ENCODE data around the gene CFAP97D1.
"Not testable (repeated sequence)": the region's sequence is repeated elsewhere in the genome, so short reads cannot be mapped to it uniquely, and the experiment has no call there.

Gene CFAP97D1

DNA sequence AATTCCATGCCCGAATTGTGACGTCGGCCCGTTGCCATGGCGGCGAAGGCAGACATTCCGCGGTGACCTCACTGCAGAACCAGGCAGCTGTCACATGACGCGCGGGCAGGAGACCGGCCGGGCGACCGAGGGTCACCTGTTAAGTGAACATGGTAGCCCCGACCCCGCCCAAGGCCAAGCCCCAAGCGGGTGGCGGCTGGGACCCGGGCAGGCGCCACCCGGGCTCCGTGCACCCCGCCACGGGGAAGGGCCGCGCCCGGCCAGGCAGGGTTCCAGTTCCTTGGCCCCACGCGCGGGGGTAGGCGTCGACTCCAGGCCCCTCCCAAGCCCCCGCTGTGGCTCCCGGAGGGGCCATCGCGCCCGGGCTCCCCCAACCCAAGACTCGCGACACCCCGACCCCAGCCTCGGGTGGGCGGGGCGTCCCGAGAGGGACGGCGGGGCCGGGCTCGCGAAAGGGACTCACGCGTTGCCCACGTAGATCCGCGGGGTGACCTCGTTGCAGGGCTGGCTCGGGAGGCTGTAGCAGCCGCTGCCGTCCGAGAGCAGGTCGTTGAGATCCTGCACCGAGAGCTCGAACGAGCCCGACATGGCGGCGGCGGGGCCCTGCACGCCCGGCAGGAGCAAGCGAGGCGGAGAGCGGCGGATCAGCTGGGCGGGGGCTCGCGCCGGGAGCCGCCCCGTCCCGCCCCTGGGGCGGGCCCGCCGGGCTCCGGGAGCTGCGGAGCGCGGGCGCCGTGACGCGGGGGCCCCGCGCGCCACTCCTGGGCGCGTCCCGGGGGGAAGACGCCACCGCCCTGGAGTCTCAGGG lies 1.7 kb upstream of the CFAP97D1 start, which contains the start of gene DUSP3:
Gene DUSP3 (minus strand): TSS at position 641 of the 808 bp plus-strand sequence. CDS start 53 bp downstream, at position 588.
- Mint-ChIP-seq H3K27ac (peak within 1 kb of the TSS; percentile 83), H3K27me3 (peaks cover 25% of the 10 kb centered on the region), H3K36me3 (peaks cover 14% of the 10 kb centered on the region), H3K9me3 (no peaks in the 10 kb centered on the region), H3K4me1 (peaks cover 16% of the 10 kb centered on the region), H3K4me3 (peak within 1 kb of the TSS; percentile 96)
- ATAC-seq, result peak; percentile 96

DNA sequence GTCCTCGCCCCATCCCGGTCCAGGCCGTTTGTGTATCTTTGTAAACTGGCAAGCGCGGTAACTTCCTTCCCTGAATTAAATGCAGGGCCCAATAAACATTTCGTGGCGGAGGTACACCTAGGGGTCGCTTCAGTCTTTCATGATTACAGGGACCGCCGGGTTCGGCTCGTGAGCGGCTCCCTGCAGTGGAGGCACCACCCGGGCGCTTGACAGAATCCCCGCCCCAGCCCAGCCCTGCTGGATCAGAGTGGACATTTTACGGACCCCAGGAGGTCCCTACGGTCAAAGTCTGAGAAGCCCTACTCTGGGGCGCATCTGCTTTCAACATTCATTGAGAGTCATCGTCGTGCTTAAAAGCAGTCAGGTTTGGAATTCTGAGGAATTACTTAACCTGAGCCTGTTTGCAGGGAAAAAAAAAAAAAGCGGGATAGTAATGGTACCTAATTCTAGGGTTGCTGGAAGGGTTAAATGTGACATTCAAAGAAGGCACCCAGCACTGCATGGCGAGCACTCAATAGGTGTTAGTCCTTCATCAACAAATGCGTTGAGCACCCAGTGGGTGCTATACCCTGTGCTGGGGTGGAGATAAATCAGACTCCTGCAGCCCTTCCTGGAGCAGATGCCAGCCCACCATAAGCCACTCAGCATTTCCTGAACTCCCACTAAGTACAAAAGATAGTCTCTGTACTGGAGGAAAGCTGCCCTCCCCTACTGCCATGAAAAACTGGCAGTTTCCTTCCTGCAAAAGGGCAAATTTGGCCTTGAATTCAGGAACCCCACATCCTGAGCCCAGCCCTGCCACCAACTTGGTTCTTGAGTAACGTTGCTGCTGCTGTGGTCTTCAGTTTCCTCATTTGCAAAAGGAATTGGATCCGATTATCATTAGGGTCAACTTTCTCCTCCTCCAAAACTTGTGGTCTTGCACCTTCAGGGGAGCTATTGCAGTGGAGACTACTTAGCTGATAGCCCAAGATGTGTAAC lies 800 bp upstream of the CFAP97D1 start:
- H3K4me3 Mint-ChIP-seq, result peak overlapping the region; percentile 96
- ATAC-seq, result peak; percentile 34
- H3K36me3 Mint-ChIP-seq, result peaks cover 6% of the 10 kb centered on the region
- H3K9me3 Mint-ChIP-seq, result no peaks in the 10 kb centered on the region
- H3K27me3 Mint-ChIP-seq, result peaks cover 34% of the 10 kb centered on the region
- H3K4me1 Mint-ChIP-seq, result peaks cover 13% of the 10 kb centered on the region
- H3K27ac Mint-ChIP-seq, result peak overlapping the region; percentile 83

DNA sequence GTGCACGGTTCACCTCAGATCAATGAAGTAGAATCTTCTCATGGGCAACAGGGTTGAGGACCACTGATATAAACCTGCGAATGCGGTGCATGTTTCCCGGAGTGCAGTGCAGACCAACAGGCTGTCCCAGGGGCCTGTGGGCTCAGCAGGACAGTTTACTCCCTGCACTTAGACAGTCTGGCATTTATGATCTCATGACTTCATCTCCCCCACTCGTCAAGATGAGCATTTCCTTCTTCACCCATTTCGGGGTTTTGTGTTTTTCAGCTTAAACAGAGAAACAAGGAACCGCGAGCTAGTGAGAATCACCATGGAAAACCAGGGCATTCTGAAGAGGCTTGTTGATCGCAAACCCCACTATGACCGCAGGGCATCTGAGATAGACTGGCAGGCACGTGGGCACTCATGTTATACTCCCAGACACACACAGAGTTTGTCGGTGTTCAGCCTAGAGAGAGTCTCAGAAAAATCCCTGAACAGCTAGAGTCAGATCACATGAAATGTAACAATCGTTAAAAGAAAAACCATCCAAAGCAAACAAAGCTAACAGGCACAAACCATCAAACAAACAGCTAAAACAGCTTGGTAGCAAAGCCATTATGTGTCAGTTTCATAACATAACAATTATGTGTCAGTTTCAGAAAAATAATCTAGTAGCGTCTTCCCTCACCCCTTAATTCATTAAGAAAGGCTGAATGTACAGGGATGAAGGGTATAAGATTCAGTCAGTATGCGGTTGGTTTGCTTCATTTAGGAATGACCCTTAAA lies 2.9 kb downstream of the CFAP97D1 start:
- no peak for ATAC-seq
- peaks cover 46% of the 10 kb centered on the region for H3K27me3 Mint-ChIP-seq
- peaks cover 8% of the 10 kb centered on the region for H3K4me1 Mint-ChIP-seq
- no peak overlapping the region for H3K4me3 Mint-ChIP-seq
- H3K36me3 Mint-ChIP-seq, result no peaks in the 10 kb centered on the region
- H3K9me3 Mint-ChIP-seq, result no peaks in the 10 kb centered on the region
- no peak overlapping the region for H3K27ac Mint-ChIP-seq

DNA sequence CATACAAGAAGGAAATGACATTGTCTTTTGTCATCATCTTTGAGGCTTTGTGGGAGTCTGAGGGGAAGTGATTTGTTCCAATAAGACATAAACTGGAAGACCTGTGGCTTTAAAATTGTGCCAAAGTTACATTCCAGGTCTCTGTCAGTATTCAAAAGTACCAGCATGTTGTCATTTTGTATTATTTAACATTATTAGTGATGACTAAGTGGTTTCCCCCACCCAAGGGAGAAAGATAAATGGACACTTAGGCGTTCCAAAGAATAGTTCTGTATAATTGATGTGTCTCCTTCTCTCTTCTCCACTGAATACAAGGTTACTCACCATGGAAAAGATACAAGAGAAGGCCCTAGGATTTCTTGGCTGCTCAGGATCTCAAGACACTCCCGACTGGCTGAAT lies 3.8 kb downstream of the CFAP97D1 start:
- Mint-ChIP-seq H3K4me3 (no peak overlapping the region), H3K27ac (no peak overlapping the region), H3K36me3 (no peaks in the 10 kb centered on the region), H3K27me3 (peaks cover 53% of the 10 kb centered on the region), H3K9me3 (no peaks in the 10 kb centered on the region), H3K4me1 (peaks cover 7% of the 10 kb centered on the region)
- no peak for ATAC-seq

DNA sequence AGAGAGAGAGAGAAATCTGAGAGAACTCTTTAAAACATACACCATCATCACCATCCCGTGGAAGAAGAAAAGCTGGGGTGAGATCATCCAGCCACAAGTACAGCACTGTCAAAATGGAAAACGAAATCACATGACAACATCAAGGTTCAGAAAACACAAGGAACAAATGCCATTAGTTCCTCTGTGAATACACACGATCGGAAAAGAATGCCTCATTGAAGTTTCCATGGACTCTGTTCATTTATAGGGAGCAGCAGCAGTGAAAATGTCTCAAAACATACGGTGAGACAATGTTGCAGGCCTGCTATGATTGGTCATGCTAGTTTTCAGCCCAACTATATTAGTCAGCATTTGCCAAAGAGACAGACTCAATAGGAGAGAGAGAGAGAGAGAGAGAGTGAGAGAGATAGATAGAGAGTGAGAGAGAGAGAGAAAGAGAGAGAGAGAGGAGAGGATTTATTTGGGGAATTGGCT lies 4.4 kb downstream of the CFAP97D1 start:
- H3K27ac Mint-ChIP-seq, result no peak overlapping the region
- no peak for ATAC-seq

DNA sequence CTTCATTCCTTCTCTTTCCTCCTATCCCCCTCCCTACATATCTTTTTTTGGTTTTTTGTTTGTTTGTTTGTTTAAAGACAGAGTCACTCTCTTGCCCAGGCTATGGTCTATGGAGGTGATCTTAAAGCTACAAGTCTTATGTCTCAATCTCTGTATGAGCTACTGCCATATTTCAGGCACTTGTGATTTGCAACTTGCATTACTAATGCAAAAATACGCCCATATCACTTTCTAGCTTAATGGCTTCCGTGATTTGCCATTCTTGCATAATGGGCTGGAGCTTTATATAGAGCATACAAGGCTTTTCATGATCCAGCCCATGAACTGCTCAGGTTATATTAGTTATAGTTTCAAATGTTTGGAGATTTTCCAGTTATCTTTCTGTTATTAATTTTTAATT lies 7.5 kb downstream of the CFAP97D1 start:
- Mint-ChIP-seq H3K36me3 (no peaks in the 10 kb centered on the region), H3K27me3 (peaks cover 54% of the 10 kb centered on the region), H3K27ac (no peak overlapping the region), H3K4me1 (no peaks in the 10 kb centered on the region), H3K9me3 (no peaks in the 10 kb centered on the region), H3K4me3 (no peak overlapping the region)
- no peak for ATAC-seq

More for the DNA sequence above, 4.4 kb downstream of the CFAP97D1 start:
- H3K4me1 Mint-ChIP-seq, result peaks cover under 1% of the 10 kb centered on the region
- no peak overlapping the region for H3K4me3 Mint-ChIP-seq
- peaks cover 53% of the 10 kb centered on the region for H3K27me3 Mint-ChIP-seq
- no peaks in the 10 kb centered on the region for H3K36me3 Mint-ChIP-seq
- no peaks in the 10 kb centered on the region for H3K9me3 Mint-ChIP-seq

DNA sequence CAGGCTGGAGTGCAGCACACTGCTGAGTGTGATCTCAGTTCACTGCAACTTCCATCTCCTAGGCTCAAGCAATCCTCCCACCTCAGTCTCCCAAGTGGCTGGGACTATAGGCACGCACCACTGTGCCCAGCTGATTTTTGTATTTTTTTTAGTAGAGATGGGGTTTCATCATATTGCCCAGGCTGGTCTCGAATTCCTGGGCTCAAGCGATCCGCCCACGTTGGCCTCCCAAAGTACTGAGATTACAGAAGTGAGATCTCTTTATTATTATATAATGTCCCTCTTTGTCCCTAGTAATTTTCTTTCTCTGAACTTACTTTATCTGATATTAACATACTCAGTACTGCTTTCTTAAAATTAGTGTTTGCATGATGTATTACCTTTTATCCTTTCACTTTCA lies 8.3 kb downstream of the CFAP97D1 start:
- ATAC-seq, result no peak
- no peaks in the 10 kb centered on the region for H3K36me3 Mint-ChIP-seq
- H3K4me3 Mint-ChIP-seq, result no peak overlapping the region
- H3K4me1 Mint-ChIP-seq, result no peaks in the 10 kb centered on the region
- no peaks in the 10 kb centered on the region for H3K9me3 Mint-ChIP-seq
- H3K27me3 Mint-ChIP-seq, result peaks cover 50% of the 10 kb centered on the region
- no peak overlapping the region for H3K27ac Mint-ChIP-seq

DNA sequence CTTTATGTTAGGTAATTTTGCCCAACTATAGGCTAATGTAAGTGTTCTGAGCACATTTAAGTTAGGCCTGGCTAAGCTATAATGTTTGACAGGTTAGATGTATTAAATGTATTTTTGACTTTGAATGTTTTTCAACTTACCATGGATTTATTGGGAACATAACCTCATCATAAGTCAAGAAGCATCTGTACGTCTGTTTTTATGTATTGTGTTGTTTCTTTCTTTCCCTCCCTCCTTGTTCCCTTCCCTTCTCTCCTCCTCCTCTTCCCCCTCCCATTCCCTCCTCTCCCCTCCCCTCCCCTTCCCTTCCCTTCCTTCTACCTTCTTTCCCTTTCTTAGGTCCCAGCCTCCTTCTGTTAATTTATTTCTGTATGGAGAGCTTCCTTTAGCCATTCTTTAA lies 9.2 kb downstream of the CFAP97D1 start:
- Mint-ChIP-seq H3K27ac (no peak overlapping the region), H3K9me3 (no peaks in the 10 kb centered on the region), H3K4me1 (no peaks in the 10 kb centered on the region), H3K27me3 (peaks cover 50% of the 10 kb centered on the region), H3K4me3 (no peak overlapping the region), H3K36me3 (no peaks in the 10 kb centered on the region)
- ATAC-seq, result no peak

DNA sequence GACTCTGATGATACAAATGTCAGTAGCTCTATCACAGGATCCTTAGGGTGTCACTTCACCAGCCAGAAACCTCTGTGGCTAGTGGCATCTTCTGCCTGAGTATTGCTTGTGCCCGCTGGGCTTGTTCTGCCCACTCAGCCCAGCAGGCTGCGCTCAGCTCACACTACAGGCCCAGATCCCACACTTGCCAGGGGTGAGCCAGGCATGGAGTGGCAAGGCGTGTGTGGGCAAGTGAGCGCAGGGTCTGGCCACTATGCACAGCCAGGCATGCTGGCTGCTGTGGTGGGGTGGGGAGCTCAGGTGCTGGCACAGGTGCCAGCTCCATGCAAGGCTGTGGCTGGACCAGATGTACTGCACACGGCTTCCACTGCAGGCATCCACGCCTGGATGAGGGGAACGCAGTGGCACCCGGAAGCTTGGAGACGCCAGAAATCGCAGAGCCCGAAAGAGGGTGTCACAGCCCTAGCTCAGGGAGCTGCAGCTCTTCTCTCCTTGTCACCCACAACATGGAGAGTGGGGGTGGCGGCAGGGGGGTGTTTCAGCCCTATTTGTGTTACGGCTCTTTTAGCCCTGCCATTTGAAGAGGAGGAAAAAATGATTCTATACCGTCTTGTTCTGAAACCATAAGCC lies 10.2 kb downstream of the CFAP97D1 start:
- Mint-ChIP-seq H3K27me3 (peaks cover 52% of the 10 kb centered on the region), H3K4me1 (no peaks in the 10 kb centered on the region), H3K4me3 (no peak overlapping the region), H3K27ac (no peak overlapping the region), H3K36me3 (no peaks in the 10 kb centered on the region), H3K9me3 (no peaks in the 10 kb centered on the region)
- ATAC-seq, result no peak

DNA sequence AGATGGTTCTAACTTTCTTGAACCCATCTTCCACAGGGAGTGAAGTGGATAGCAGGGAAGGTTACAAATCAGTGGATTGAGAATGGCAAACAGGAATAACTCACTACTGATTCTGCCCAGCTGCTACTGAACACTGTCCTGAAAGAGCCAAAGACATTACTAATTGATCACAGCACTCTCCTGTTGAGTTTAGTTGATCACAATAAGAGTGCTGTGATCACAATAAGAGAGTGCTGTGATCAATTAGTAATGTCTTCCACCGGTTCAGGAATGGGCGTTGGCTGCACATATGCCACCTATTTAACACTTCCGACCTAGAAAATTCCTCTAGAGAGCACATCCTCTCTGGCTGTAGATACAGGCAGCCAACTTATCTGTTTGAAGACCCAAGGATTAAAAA lies 11.4 kb downstream of the CFAP97D1 start:
- Mint-ChIP-seq H3K27ac (no peak overlapping the region), H3K9me3 (no peaks in the 10 kb centered on the region), H3K27me3 (peaks cover 63% of the 10 kb centered on the region), H3K36me3 (no peaks in the 10 kb centered on the region), H3K4me3 (no peak overlapping the region), H3K4me1 (no peaks in the 10 kb centered on the region)
- no peak for ATAC-seq

DNA sequence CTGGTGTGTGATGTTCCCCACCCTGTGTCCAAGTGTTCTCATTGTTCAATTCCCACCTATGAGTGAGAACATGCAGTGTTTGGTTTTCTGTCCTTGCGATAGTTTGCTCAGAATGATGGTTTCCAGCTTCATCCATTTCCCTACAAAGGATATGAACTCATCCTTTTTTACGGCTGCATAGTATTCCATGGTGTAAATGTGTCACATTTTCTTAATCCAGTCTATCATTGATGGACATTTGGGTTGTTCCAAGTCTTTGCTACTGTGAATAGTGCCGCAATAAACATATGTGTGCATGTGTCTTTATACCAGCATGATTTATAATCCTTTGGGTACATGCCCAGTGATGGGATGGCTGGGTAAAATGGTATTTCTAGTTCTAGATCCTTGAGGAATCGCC lies 12.4 kb downstream of the CFAP97D1 start:
- ATAC-seq, H3K4me1 Mint-ChIP-seq, H3K27ac Mint-ChIP-seq, H3K36me3 Mint-ChIP-seq, H3K4me3 Mint-ChIP-seq, H3K9me3 Mint-ChIP-seq: not testable (repeated sequence)
- H3K27me3 Mint-ChIP-seq, result peaks cover 73% of the 10 kb centered on the region

DNA sequence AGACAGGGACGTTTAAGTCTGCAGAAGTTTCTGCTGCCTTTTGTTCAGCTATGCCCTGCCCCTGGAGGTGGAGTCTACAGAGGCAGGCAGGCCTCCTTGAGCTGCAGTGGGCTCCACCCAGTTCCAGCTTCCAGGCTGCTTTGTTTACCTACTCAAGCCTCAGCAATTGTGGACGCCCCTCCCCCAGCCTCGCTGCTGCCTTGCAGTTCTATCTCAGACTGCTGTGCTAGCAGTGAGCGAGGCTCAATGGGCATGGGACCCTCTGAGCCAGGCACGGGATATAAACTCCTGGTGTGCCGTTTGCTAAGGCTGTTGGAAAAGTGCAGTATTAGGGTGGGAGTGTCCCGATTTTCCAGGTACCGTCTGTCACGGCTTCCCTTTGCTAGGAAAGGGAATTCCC lies 17.8 kb downstream of the CFAP97D1 start:
- not testable (repeated sequence) for H3K9me3 Mint-ChIP-seq, ATAC-seq, H3K36me3 Mint-ChIP-seq, H3K27ac Mint-ChIP-seq, H3K4me1 Mint-ChIP-seq, H3K4me3 Mint-ChIP-seq
- H3K27me3 Mint-ChIP-seq, result peaks cover 69% of the 10 kb centered on the region

DNA sequence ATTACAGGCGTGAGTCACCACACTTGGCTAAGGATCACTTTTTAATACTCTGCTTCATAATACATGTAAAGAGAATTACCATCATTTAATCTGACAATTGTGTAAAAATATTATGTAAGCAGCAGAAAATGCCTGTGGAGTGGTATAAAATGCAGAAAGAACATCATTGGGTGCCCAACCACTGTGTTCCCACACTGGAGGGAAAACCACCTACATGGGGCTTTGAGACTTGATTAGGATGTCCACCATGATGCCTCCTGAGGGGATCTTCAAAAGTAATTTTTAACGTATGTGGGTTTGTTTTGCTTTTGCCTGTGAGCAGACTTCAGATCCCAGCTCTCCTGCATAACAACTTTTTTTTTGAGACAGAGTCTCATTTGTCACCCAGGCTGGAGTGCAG lies 18.8 kb downstream of the CFAP97D1 start:
- Mint-ChIP-seq H3K36me3 (no peaks in the 10 kb centered on the region), H3K27ac (no peak overlapping the region), H3K9me3 (no peaks in the 10 kb centered on the region), H3K27me3 (peaks cover 71% of the 10 kb centered on the region), H3K4me3 (no peak overlapping the region), H3K4me1 (no peaks in the 10 kb centered on the region)
- ATAC-seq, result no peak

DNA sequence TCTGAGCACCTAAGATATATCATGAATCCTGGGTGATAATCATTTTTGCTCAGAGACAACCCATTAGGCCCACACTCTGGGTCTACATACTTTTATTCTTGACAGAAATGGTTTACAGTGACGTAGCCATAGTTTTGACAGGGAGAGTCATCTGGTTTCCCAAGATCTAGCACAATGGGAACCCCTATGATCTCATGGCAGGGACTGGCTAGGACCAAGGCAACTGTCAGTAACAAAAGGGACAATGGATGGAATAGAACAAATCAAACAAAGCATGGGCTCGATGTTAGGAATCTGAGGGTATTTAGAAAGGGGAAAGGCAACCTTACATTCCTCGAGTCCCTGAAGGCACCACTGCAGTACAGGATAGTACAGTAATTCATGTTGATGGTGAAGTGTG lies 20.5 kb downstream of the CFAP97D1 start:
- H3K4me1 Mint-ChIP-seq, result no peaks in the 10 kb centered on the region
- ATAC-seq, result no peak
- no peak overlapping the region for H3K27ac Mint-ChIP-seq
- H3K9me3 Mint-ChIP-seq, result peaks cover 4% of the 10 kb centered on the region
- H3K4me3 Mint-ChIP-seq, result no peak overlapping the region
- H3K36me3 Mint-ChIP-seq, result no peaks in the 10 kb centered on the region
- H3K27me3 Mint-ChIP-seq, result peaks cover 71% of the 10 kb centered on the region

Measured in stimulated activated memory B cell treated with anti-CD40 and anti-IgM and Interleukin-4, amounts not matched to agents 10 μg/mL and 1 μg/mL and 100 μg/mL, for 72 hours (primary cell).